Sciatic nerve (tissue), 2 donors: Measurements from ENCODE around the gene MEI1. TPM values are rescaled to one million over a fixed set of nuclear protein-coding genes. Genes with fewer than 3 reads are reported as not detected.
A peak's percentile ranks its signal among the peaks of the same experiment; 100 is the strongest.

ENCODE experiments used
- ATAC-seq: fragments of 200-7000 bp; cut with Tn5 transposase; one replicate; pipeline ENCODE4 v1.9.1; 2020; ENCODE audit warnings: mild to moderate bottlenecking, moderate library complexity
- DNase-seq: peaks from one replicate; pipeline ENCODE4 v3.0.0-alpha.2; 2020; ENCODE audit warnings: low spot score
- intact Hi-C: fragments of 100-400 bp; cut with DNase I; formaldehyde crosslinking; loops from one replicate; pipeline ENCODE4 v1.14.2; 2022
- total RNA-seq: library from RNA; stranded (reverse); fragmentation: NEBNext Ultra II Directional; extraction: Animal tissue kit (Norgen Biotek cat#: 25700); gene quantifications from one replicate; pipeline ENCODE4 v1.2.1, GENCODE V29; 2021
- donor health status: DM: no; HTN: no; CAD: no.
- donor health status: DM: no; HTN: no; CAD: no.

The MEI1 gene
- total RNA-seq, 1 donor from 2014 or later = 2.9 TPM

- DNase-seq = no peak
- intact Hi-C loops = no loop called here
- no peak for ATAC-seq
Observed at GRCh38 chr22:41776381-41776780, 77.1 kb downstream of the MEI1 start.

- DNase-seq (no peak), ATAC-seq (no peak)
- intact Hi-C loops = no loop called here
Observed at GRCh38 chr22:41777749-41778425, 78.6 kb downstream of the MEI1 start.

GRCh38 chr22:41779929-41780505, 80.7 kb downstream of the MEI1 start:
- ATAC-seq (no peak), DNase-seq (no peak)
- intact Hi-C loops = no loop called here

GRCh38 chr22:41780746-41781505, 81.6 kb downstream of the MEI1 start:
- intact Hi-C loops = no loop called here
- DNase-seq (peak; percentile 64), ATAC-seq (peak; percentile 61)

GRCh38 chr22:41781507-41781906, 82.2 kb downstream of the MEI1 start:
- DNase-seq (no peak), ATAC-seq (no peak)
- intact Hi-C loops = no loop called here

- intact Hi-C loops = no loop called here
- ATAC-seq (no peak), DNase-seq (no peak)
Observed at GRCh38 chr22:41782316-41782715, 83.0 kb downstream of the MEI1 start.

GRCh38 chr22:41782751-41783150, 83.4 kb downstream of the MEI1 start:
- DNase-seq (no peak), ATAC-seq (no peak)
- intact Hi-C loops = no loop called here

- no peak for ATAC-seq
- intact Hi-C loops = no loop called here
Observed at GRCh38 chr22:41787331-41787730, 88.0 kb downstream of the MEI1 start.

GRCh38 chr22:41793871-41794270, 94.6 kb downstream of the MEI1 start:
- intact Hi-C loops = no loop called here
- no peak for DNase-seq
- no peak for ATAC-seq

More at GRCh38 chr22:41787331-41787730, 88.0 kb downstream of the MEI1 start:
- DNase-seq = no peak

- DNase-seq (no peak), ATAC-seq (no peak)
- intact Hi-C loops = no loop called here
Observed at GRCh38 chr22:41798736-41799135, 99.4 kb downstream of the MEI1 start.

- DNase-seq (peak; percentile 63), ATAC-seq (peak; percentile 75)
- intact Hi-C loops = no loop called here
Observed at GRCh38 chr22:41799486-41800347, 100.4 kb downstream of the MEI1 start.

GRCh38 chr22:41800348-41801146, 101.2 kb downstream of the MEI1 start, which contains the start of gene CCDC134:
TSS of gene CCDC134 (plus strand) at chr22:41800679. CDS start at chr22:41808891, 8,212 bp downstream.
- intact Hi-C loops = no loop called here
- peak; percentile 94 for DNase-seq
- ATAC-seq = peak; percentile 99

GRCh38 chr22:41801147-41801819, 102.0 kb downstream of the MEI1 start:
- ATAC-seq (no peak), DNase-seq (no peak)
- intact Hi-C loops = no loop called here

GRCh38 chr22:41801886-41802285, 102.6 kb downstream of the MEI1 start:
- DNase-seq (no peak), ATAC-seq (no peak)
- intact Hi-C loops = no loop called here

- intact Hi-C loops = no loop called here
- DNase-seq (no peak), ATAC-seq (no peak)
Observed at GRCh38 chr22:41805639-41806038, 106.3 kb downstream of the MEI1 start.

- intact Hi-C loops = no loop called here
- ATAC-seq (no peak), DNase-seq (no peak)
Observed at GRCh38 chr22:41808400-41808799, 109.1 kb downstream of the MEI1 start.

- intact Hi-C loops = no loop called here
Observed at GRCh38 chr22:41810022-41810421, 110.7 kb downstream of the MEI1 start.

More at GRCh38 chr22:41810022-41810421, 110.7 kb downstream of the MEI1 start:
- no peak for ATAC-seq
- no peak for DNase-seq
